HuH-7.5 (cell line): ENCODE data around the gene N4BP2L2.

Experiments
- DNase-seq: peaks from one replicate; pipeline ENCODE4 v3.0.0; 2011; ENCODE audit warnings: low spot score

Gene N4BP2L2

GRCh38 chr13:32468502-32469142 lies 70.0 kb downstream of the N4BP2L2 start:
- DNase-seq, result no peak

- DNase-seq, result no peak
Measured at GRCh38 chr13:32456591-32456990, 82.0 kb downstream of the N4BP2L2 start.

GRCh38 chr13:32455594-32455903 lies 83.0 kb downstream of the N4BP2L2 start:
- DNase-seq, result no peak

GRCh38 chr13:32454886-32455593 lies 83.6 kb downstream of the N4BP2L2 start:
- no peak for DNase-seq

GRCh38 chr13:32453981-32454380 lies 84.6 kb downstream of the N4BP2L2 start:
- DNase-seq, result no peak

- DNase-seq, result no peak
Measured at GRCh38 chr13:32448972-32449371, 89.6 kb downstream of the N4BP2L2 start.

- DNase-seq, result no peak
Measured at GRCh38 chr13:32447894-32448623, 90.5 kb downstream of the N4BP2L2 start.

GRCh38 chr13:32446773-32447465 lies 91.7 kb downstream of the N4BP2L2 start:
- DNase-seq, result no peak

- no peak for DNase-seq
Measured at GRCh38 chr13:32446220-32446619, 92.4 kb downstream of the N4BP2L2 start.

- DNase-seq, result no peak
Measured at GRCh38 chr13:32445461-32445860, 93.1 kb downstream of the N4BP2L2 start.

- DNase-seq, result no peak
Measured at GRCh38 chr13:32443111-32443510, 95.5 kb downstream of the N4BP2L2 start.

- no peak for DNase-seq
Measured at GRCh38 chr13:32438871-32439270, 99.7 kb downstream of the N4BP2L2 start.

GRCh38 chr13:32432856-32433255 lies 105.7 kb downstream of the N4BP2L2 start:
- no peak for DNase-seq

GRCh38 chr13:32431361-32431760 lies 107.2 kb downstream of the N4BP2L2 start:
- DNase-seq, result no peak

- no peak for DNase-seq
Measured at GRCh38 chr13:32430018-32430747, 108.4 kb downstream of the N4BP2L2 start.

- DNase-seq, result no peak
Measured at GRCh38 chr13:32429433-32429909, 109.1 kb downstream of the N4BP2L2 start.

- no peak for DNase-seq
Measured at GRCh38 chr13:32428581-32429432, 109.8 kb downstream of the N4BP2L2 start.

GRCh38 chr13:32427852-32428580 lies 110.6 kb downstream of the N4BP2L2 start, which contains the start of gene N4BP2L1:
TSS of gene N4BP2L1 (minus strand) at chr13:32428130. CDS start at chr13:32428082, 48 bp downstream.
- peak; percentile 65 for DNase-seq

GRCh38 chr13:32426990-32427851 lies 111.4 kb downstream of the N4BP2L2 start:
- DNase-seq, result no peak
